ENCODE results near the gene CCDC102A. TPM values are rescaled to one million over a fixed set of nuclear protein-coding genes. Genes with fewer than 3 reads are reported as not detected.
A peak's percentile ranks its signal among the peaks of the same experiment; 100 is the strongest.
"Not testable (repeated sequence)": the region's sequence is repeated elsewhere in the genome, so short reads cannot be mapped to it uniquely, and the experiment has no call there.

CCDC102A gene
- 12.5 TPM for polyA plus RNA-seq (2013, experiment 1 of 2; ENCODE audit: insufficient read length)
- 17.3 TPM for polyA plus RNA-seq (2013, experiment 2 of 2; ENCODE audit: insufficient read length)

DNA sequence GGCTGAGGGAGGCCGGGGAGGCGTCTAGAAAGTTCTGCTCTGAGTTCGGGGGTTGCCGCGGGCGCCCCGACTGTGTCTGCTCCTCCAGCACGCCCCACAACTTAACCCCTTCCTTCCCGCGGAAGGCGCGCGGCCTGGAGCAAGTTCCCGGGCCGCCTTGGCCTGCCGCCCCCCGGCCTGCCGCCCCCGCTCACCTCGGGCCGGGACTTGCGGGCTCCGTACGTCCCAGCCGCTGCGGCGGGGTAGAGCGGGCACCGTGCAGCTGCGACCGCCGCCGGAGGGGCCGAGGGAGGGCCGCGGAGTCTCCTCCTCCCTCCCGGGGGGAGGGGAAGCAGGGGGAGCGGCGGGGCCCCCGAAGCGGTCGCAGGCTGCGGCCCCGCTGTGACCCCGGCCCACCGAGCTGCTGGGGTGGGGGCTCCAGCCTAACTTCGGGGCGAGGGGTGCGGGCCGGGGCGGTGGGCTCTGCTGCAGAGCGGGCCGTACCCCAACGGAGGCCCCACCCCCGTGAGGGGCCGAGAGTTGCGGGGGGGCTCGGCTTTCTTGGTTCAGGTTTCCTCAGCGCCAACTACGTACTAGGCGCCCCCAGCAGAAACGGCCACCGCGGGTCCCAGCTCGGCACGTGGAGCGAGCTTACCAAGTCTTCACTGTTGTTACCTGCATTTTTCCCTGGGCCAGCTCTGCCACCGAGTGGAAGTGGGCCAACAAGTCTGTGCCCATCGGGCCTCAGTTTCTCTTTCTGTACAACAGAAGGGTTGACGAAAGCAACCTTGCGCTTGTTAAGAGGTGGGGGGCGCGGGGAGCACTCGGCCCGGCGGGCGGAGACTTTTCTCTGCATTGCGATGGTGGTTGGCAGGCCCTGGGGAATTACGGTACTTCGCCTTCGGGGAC lies at the start of gene CCDC102A:
Gene CCDC102A (minus strand): TSS at position 266 of the 888 bp plus-strand sequence. CDS start 7,394 bp downstream, outside the sequence.
- no peak for DNase-seq

DNA sequence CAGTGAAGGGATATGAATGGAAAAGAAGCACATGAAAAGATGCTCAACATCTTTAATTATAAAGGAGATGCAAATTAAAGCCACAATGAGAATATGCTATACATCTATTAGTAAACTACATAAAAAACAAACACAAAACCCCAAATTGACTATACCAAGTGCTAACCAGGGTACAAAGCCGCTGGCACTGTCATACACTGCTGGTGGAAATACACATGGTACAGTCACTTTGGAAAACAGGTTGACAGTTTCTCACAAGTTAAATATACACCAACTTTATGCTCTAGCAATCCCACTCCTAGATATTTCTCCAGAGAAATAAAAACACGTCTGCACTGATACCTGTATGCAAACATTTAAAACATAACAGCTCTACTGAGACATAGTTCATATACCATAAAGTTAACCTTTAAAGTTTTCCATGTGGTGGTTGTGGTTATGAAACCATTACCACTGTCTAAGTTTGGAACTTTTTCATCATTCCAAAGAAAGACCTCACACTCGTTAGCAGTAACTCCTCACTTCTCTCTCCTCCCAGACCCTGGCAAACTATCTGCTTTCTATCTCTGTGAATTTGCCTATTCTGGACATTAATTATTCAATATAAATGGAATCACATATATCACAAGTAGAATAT lies 48.8 kb upstream of the CCDC102A start:
- DNase-seq, result no peak

DNA sequence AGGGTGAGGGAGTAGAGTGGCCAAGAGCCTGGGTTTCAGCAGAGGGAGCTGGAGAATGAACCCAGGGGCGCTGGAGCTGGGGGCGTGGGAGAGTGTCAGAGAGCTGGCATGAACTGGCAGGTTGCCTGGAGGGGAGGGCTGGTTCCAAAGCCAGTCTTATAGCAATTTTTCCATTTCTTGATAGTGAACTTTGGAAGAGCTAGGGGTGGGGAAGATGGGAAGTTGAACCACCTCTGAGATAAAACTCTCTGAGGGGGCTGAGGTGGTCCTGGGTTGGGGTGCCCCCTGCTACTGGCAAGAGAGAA lies 42.9 kb upstream of the CCDC102A start:
- DNase-seq, result no peak

DNA sequence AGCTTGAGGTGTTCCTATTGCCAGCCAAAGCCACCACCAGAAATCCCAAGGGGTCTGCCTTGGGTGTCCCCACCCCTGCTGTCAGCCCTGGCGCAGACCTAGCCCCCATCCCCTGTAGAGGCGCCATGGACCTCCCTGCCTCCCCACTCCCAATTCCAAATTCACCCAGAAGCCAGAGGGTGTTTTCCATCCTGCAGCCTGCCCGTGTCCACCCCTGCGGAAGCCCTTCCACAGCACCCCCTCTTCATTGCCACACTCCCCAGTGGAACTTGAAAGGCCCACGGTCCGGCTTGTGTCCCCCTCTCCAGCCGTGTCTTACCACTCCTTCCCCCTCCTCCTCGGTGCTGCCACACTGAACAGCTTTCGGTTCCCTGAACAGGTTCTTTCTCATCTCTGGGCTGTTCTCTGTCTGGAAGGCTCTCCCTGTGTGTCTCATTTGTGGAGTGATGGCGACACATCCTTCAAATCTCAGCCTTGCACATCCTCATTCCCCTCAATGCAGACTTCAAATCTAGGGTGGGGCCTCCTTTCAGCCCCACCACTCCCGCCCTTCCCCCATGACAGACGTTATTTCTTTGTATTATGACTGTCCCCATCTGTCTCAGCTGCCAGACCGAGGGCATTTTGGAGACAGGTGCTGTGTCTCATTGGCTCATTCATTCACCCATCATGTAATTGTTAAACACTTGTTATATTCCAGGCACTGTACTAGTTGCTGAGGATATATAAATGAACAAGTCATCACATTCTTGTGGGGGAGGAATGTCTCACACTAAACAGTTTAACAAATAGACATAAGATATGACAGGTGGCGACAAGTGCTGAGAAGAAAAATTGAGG lies 42.4 kb upstream of the CCDC102A start:
- no peak for DNase-seq

DNA sequence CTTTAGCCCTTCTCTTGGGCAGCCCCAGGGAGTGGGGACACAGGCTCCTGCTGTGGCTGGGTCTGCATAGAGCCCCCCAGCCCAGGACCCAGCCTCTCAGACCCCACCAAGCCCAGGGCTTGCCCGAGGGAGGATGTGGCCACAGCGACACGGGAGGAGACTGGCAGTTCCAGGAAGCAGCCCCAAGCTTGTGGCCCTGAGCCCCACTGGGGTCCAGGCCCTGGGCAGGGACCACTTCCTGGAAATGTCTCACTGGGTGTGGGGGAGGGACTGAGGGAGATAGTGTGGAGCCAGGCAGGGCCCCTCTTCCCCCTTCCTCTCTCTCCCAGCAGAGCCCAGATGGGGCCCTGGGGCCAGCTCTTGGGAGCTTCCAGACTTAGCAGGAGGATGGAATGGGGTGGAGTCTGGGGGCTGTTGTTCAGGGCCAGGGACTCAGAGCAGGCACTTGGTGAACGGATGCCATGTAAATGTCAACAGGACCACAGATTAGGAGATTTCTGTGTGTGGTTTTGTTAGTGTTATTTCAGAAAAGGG lies 41.4 kb upstream of the CCDC102A start:
- no peak for DNase-seq

DNA sequence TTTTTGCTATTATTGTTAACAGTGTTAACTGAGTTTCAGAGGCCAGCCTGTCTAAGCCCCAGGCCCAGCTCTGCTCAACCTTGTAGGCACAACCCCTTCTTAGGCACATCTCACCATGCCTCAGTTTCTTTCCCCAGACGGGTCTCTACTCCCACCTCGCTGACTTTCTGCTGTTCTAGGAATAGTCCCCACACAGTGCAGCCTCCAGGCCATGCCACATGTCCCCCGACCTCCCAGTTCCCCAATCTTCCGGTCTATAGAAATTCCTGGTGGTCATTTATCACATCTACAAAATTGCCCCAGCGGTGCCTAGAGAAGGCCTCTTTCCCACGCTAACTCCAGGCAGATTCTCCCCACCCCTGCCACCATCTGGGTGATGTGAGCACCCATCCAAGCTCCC lies 40.8 kb upstream of the CCDC102A start:
- DNase-seq, result no peak

DNA sequence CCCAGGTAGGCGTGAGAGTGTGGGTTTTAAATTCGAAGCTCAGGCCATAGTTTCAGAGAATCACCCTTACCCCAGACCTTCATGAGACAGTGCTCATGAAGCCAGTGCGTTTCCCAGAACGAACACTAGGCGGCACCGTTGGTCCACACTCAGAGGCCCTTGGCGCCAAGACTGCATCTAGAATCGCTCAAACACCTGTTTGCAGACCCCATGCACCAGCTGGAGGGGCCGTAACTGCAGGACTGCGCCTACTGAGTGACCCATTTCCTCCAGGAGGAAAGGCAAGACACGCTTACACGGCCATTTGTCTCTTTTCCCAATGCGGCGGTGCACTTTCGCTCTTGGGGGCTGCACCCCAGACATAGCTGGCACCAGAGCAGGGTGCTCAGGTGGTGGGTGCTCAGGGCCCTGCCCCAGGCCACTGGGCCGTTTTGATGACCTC lies 40.1 kb upstream of the CCDC102A start:
- DNase-seq, result peak; percentile 57

DNA sequence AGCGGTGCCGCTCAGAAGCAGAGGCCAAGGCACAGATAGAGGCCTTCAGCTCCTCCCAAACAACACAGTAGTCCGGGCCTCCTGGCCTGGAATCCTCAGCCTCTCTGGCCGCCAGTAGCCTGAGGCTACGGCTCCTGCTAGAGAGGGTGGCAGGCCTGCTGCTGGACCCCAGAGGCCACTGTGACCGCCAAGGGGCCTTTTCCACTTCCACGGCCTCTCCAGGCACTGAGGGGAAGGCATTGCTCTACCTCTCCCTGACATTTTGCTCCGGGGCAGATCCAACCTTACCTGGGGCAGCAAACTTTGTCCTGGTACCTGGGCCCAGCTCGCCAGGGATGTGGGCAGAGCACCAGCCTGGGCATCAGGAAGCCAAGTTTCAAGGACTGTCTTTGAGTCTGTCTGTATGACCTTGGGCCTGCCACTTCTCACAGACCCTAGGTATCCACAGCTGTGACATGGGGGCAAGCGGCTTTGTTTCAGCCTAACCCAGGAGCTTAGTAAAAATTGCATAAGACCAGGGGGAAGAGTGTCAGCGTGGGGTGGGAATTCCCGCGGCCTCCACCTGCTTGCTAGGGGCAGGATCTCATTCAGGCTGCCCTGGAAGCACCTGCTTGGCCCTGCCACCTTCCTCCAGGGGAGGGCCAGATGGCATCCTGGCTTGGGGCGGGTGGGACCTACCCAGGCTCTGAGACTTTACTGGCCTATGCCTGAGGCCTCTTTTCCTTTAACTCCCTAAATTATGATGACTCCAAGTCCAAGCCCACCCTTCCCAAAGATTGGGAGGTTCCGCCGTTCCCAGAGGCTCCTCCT lies 39.3 kb upstream of the CCDC102A start:
- no peak for DNase-seq

DNA sequence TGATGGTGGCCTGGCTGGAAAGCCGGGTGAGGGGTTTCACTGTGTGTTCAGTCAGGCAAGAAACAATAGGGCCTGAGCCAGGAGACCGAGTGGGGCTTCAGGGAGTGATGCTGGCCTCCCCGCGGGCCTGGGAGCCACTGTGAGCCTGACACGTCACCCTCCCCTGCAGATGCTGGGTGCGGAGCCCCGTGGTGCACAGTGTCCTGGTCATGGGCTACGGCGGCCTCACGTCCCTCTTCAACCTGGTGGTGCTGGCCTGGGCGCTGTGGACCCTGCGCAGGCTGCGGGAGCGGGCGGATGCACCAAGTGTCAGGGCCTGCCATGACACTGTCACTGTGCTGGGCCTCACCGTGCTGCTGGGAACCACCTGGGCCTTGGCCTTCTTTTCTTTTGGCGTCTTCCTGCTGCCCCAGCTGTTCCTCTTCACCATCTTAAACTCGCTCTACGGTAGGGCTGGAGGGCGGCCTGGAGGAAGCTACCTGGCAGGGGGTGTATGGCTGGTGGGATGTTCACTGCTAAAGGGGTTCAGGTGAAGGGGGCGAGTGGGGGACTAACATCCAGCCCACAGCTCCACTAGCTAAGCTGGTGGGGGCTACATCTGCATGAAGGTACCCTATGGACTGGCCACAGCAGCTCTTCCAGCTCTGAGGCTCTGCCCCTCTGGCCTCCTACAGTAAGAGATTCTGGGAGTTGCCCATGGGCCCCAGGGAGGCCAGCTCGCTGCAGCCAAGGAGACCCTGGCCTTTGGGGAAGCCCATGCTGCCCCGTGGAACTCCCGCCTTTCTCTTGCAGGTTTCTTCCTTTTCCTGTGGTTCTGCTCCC lies 38.5 kb upstream of the CCDC102A start:
- no peak for DNase-seq

DNA sequence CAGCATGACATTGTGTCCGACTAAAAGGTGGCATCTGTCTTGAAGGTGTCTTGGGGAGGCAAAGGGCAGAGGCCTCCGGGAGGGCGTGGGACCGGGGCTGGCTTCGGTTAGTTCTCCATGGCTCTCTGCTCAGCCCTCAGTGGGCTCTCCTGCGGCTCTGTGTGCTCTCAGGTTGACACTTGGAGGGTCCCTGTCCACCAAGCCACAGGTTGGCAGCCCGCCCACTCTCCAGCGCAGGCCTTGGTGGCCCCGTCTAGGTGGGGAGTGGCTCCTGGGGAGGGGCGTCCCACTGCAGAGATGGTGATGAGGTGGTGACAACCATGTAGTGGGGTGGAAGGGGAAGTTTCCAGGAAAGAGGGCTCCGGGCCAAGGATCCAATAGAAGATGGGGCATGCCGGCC lies 37.7 kb upstream of the CCDC102A start:
- DNase-seq, result no peak

DNA sequence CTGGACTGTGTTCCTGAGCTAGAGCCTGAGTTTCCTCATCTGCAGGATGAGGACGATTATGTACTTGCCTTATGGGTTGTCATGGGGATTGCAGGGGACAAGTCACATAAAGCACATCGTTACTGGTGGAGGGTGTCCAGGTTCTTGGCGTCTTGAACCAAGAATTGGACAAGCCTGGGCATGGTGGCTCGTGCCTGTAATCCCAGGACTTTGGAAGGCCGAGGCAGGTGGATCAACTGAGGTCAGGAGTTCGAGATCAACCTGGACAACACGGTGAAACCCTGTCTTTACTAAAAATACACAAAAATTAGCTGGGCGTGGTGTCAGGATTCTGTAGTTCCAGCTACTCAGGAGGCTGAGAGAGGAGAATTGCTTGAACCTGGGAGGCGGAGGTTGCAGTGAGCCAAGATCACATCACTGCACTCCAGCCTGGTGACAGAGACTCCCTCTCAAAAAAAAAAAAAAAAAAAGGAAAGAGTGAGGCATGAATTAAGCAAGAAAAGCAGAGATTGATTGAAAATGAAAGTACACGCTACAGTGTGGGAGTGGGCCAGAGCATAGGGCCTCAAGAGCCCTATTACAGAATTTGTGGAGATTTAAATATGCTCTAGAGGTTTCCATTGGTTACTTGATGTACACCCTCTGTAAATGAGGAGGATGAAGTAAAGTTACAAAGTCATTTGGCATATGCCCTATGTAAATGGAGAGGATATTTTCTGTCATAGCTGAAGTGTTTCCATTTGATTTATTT lies 36.8 kb upstream of the CCDC102A start:
- DNase-seq, result no peak

DNA sequence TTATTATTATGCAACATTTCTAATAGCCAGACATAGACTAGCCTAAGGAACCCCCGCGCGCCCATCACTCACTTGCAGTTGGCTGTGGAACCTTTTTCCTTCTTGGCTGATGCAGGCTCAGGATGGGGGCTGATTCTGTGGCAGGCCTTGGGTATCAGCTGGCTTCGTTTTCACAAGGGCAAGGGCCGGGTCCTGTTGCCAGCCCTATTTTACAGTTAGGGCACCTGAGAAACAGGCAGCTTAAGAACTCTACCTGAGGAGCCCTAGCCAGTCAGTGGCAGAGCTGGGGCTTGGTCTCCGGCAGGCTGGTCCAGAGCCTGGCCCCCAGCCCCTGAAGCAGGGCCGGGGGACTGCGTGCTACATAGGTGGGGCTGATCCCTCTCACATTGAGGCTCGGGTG lies 34.7 kb upstream of the CCDC102A start:
- no peak for DNase-seq

DNA sequence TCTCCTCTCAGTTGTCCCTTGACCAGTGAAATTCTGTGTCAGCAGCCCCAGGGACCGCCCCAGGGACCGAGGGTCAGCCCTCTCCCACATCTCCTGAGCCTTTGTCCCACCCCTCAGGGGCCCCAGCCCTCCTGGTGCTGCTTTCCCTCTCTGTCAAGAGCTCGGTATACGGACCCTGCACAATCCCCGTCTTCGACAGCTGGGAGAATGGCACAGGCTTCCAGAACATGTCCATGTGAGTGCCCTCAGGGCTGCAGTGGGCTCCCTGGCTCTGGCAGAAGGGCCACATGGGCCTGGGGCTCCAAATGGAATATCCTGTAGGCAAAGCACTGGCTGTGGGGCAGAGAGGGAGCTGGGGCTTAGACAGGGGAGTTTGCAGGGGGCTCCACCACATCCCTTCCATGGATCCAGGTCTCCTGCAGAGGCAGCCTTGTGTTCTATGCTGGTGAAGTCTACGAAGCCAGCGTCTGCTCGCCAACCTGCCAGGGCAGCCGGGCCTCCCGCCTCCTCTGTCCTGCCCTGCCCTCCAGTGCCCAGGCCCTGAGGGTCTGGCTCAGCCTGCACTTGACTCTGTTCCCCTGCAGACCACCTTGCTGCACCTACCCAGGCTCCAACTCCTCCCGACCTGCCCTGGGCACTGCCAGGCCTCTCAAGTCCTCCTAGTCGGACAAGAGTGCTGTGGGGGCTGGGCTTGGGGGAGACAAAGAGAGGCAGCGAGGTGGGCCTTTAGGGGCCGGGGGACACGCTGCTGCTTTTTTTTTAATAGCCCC lies 34.1 kb upstream of the CCDC102A start:
- DNase-seq, result no peak

DNA sequence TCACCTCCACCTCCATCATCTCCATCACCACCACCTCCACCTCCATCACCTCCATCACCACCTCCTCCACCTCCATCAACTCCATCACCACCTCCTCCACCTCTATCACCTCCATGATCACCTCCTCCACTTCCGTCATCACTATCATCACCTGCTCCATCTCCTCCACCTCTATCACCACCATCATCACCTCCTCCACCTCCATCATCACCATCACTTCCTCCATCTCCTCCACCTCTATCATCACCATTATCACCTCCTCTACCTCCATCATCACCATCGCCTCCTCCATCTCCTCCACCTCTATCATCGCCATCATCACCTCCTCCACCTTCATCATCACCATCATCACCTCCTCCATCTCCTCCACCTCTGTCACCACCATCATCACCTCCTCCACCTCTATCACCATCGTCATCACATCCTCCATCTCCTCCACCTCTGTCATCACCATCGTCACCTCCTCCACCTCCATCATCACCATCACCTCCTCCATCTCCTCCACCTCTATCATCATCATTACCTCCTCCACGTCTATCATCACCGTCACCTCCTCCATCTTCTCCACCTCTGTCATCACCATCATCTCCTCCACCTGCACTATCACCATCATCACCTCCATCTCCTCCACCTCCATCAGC lies 33.1 kb upstream of the CCDC102A start:
- DNase-seq, result no peak

DNA sequence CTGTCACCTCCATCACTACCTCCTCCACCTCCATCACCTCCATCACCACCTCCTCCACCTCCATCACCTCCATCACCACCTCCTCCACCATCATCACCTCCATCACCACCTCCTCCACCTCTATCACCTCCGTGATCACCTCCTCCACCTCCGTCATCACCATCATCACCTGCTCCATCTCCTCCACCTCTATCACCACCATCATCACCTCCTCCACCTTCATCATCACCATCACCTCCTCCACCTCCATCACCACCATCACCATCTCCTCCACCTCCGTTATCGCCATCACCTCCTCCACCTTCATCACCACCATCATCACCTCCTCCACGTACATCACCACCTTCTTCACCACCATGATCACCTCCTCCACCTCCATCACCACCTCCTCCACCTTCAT lies 32.4 kb upstream of the CCDC102A start:
- DNase-seq, result not testable (repeated sequence)

DNA sequence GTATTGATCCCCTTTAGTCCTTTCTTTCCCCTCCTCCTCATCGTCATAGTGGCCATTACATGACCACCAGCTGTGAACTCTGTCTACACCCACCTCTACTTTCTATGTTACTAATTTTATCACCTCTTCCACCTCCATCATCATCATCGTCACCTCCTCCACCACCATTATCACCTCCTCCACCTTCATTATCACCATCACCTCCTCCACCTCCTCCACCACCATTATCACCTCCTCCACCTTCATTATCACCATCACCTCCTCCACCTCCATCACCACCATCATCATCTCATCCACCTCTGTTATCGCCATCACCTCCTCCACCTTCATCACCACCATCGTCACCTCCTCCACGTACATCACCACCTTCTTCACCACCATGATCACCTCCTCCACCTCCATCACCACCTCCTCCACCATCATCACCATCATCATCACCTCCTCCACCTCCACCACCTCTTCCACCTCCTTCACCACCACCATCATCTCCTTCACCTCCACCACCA lies 31.9 kb upstream of the CCDC102A start:
- DNase-seq, result no peak

DNA sequence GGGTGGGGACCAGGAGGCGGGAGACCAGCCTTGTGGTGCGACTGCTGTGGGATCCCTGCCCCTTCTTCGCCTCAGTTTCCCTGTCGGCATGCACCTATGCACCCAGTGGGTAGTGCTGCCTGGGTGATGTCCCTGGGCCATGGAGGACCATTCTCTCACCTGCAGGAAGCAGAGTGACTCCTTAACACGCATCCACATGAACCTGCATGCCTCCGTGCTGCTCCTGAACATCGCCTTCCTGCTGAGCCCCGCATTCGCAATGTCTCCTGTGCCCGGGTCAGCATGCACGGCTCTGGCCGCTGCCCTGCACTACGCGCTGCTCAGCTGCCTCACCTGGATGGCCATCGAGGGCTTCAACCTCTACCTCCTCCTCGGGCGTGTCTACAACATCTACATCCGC lies 31.3 kb upstream of the CCDC102A start:
- DNase-seq, result no peak

DNA sequence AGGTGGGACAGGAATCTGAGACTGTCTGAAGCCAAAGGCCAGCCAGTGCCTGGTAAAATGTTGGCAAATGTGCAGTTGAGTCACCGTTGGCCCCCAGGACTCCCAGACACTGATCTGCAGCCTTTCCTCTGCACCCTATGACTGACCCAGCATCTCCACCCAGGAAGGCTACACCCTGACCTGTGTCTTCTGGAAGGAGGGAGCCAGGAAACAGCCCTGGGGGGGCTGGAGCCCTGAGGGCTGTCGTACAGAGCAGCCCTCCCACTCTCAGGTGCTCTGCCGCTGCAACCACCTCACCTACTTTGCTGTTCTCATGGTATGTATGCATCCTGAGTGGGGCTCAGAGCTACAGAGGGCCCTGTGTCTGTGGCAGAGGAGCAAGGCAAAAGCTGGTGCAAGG lies 30.1 kb upstream of the CCDC102A start:
- no peak for DNase-seq

DNA sequence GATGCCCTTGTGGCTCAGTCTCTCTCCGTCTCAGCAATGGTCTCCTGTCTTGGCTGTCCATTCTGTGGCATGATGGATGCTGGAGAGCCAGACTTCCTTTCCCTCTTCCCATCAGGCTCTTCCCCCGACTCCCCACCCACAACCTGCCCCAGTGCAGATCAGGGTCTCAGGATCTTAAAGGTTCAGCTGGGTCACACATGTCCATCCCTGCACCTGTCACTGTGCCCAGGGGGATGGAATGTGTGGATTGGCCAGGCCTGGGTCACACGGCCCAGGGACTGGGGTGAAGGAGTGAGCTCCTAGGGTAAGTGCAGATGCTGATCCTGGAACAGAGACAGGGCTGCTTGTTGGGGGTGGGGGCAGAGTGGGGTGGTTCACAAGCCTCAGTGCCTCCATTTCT lies 29.1 kb upstream of the CCDC102A start:
- DNase-seq, result no peak
